ENCODE data around the gene CARNS1.

- no peak for TF ChIP-seq CTCF (IDR thresholded peaks at IDR 0.05; ENCODE audit: poor library complexity)
- TF ChIP-seq EZH2phosphoT487 (IDR thresholded peaks at IDR 0.05; ENCODE audit: low read depth, severe bottlenecking, unreplicated experiment) = no peak
- TF ChIP-seq EZH2 (IDR thresholded peaks at IDR 0.05; ENCODE audit: borderline replicate concordance) = no peak
These were observed 10.8 kb upstream of the CARNS1 start for GRCh38 chr11:67404515-67405195.

Data from hepatocyte (in vitro differentiated cells).